CD4-positive, alpha-beta T cell (primary cell): ENCODE results near the gene FUT4. TPM values are rescaled to one million over a fixed set of nuclear protein-coding genes. Genes with fewer than 3 reads are reported as not detected.

Experiments
- ATAC-seq: fragments of 200-7000 bp; cut with Tn5 transposase; one replicate; pipeline ENCODE4 v1.10.0; 2022; ENCODE audit warnings: mild to moderate bottlenecking; ENCODE audit not compliant: poor library complexity
- CTCF ChIA-PET: fragments of 350-600 bp; sonication (Branson Sonifier 250); formaldehyde crosslinking; loops from one replicate; lab custom pipeline; 2021; ENCODE audit warnings: antibody characterized with exemption, inconsistent platforms; lab: Charles Lee
- POLR2A ChIA-PET: fragments of 350-600 bp; sonication (Branson Sonifier 250); formaldehyde crosslinking; loops from one replicate; lab custom pipeline; 2021; ENCODE audit warnings: antibody characterized with exemption, inconsistent platforms; lab: Charles Lee
- DNase-seq, 14 experiments: peaks; one replicate each; pipeline ENCODE4 v3.0.0-alpha.2; 2013 to 2020; ENCODE audit warnings: mixed read lengths in 2 of 14
- H3K27ac ChIP-seq, 2 donors: one replicate each; pipeline versions ENCODE4 v1.5.1 to v1.7.0; 2013; ENCODE audit warnings: low read length in 2 of 2, low read depth in 1 of 2, mild to moderate bottlenecking in 1 of 2
- H3K27me3 ChIP-seq, 2 experiments: 1 replicate in 1 of 2; 2 replicates in 1 of 2; pipeline versions ENCODE4 v1.6.1 to v1.7.0; 2013; ENCODE audit warnings: low read length in 2 of 2, control low read depth in 1 of 2, mild to moderate bottlenecking in 1 of 2, moderate library complexity in 1 of 2; ENCODE audit not compliant: insufficient read depth in 2 of 2, control insufficient read depth in 1 of 2
- H3K36me3 ChIP-seq: one replicate; pipeline ENCODE4 v1.6.1; 2013; ENCODE audit warnings: low read length, control low read depth; ENCODE audit not compliant: insufficient read depth
- H3K4me1 ChIP-seq: one replicate; pipeline ENCODE4 v1.6.1; 2013; ENCODE audit warnings: low read length, control low read depth; ENCODE audit not compliant: insufficient read depth
- H3K4me3 ChIP-seq: one replicate; pipeline ENCODE4 v1.5.1; 2013; ENCODE audit warnings: mild to moderate bottlenecking, low read length, moderate library complexity
- H3K9me3 ChIP-seq, 2 experiments: 1 replicate in 1 of 2; 2 replicates in 1 of 2; pipeline versions ENCODE4 v1.6.1 to v1.7.0; 2013; ENCODE audit warnings: low read length in 2 of 2, mild to moderate bottlenecking in 2 of 2, control low read depth in 1 of 2, moderate library complexity in 1 of 2; ENCODE audit not compliant: control insufficient read depth in 1 of 2, insufficient read depth in 1 of 2
- H3K27ac Mint-ChIP-seq: one replicate; pipeline ENCODE4 v1.8.0; 2020; ENCODE audit warnings: mixed read lengths
- H3K27me3 Mint-ChIP-seq: one replicate; pipeline ENCODE4 v1.8.0; 2021; ENCODE audit warnings: mixed read lengths
- H3K36me3 Mint-ChIP-seq: one replicate; pipeline ENCODE4 v1.8.0; 2021; ENCODE audit warnings: low read depth, mixed read lengths
- H3K4me1 Mint-ChIP-seq: one replicate; pipeline ENCODE4 v1.8.0; 2021; ENCODE audit warnings: low read depth, mixed read lengths
- H3K4me3 Mint-ChIP-seq: one replicate; pipeline ENCODE4 v1.8.0; 2020; ENCODE audit warnings: mild to moderate bottlenecking, mixed read lengths
- H3K9me3 Mint-ChIP-seq: one replicate; pipeline ENCODE4 v1.8.0; 2020; ENCODE audit warnings: mixed read lengths
- CTCF ChIP-seq: fragments of 200-600 bp; IDR thresholded peaks from one replicate; pipeline ENCODE4 v1.8.0; 2022; ENCODE audit warnings: antibody characterized with exemption, mild to moderate bottlenecking
- intact Hi-C, 2 experiments: fragments of 100-400 bp; cut with DNase I in 1 of 2; cut with micrococcal nuclease in 1 of 2; formaldehyde crosslinking; loops; one replicate each; pipeline versions ENCODE4 v1.15.1 to v1.9.0; 2023 to 2025; cut with DNase I, micrococcal nuclease
- total RNA-seq, 174 experiments: library from RNA in 2 of 174; stranded (reverse) in 2 of 174; gene quantifications; one replicate each; pipeline ENCODE4 v1.2.3 and lab custom pipeline; 2021 to 2026

The FUT4 gene
- total RNA-seq, 2 experiments from 2014 or later = 4.3 to 5.1 TPM

GRCh38 chr11:94525546-94526324, 18.0 kb upstream of the FUT4 start:
- H3K27ac ChIP-seq = no peak overlapping the region
- no peak for TF ChIP-seq CTCF
- no peaks in the 10 kb centered on the region for H3K4me1 Mint-ChIP-seq
- H3K4me3 Mint-ChIP-seq = no peak overlapping the region
- ChIA-PET POLR2A (no interaction called here), CTCF (interaction anchor here (0.8 to 1.3 kb wide), 2 partner anchors 9 to 11 kb away, joined by 3 to 5 read pairs; no protein-coding TSS in a partner anchor)
- no peak for ATAC-seq
- intact Hi-C loops = no loop called here
- no peak for DNase-seq
- peaks cover 39% of the 10 kb centered on the region for H3K27me3 Mint-ChIP-seq
- H3K9me3 ChIP-seq = no peaks in the 10 kb centered on the region
- H3K4me3 ChIP-seq = no peak overlapping the region
- H3K36me3 Mint-ChIP-seq = no peaks in the 10 kb centered on the region
- peaks cover 3 to 13% of the 10 kb centered on the region in 2 experiments for H3K27me3 ChIP-seq
- H3K9me3 Mint-ChIP-seq = no peaks in the 10 kb centered on the region
- no peaks in the 10 kb centered on the region for H3K4me1 ChIP-seq
- H3K27ac Mint-ChIP-seq = no peak overlapping the region
- H3K36me3 ChIP-seq = no peaks in the 10 kb centered on the region

- no peak for ATAC-seq
- no peak for TF ChIP-seq CTCF
- Mint-ChIP-seq H3K27ac (no peak overlapping the region), H3K27me3 (peaks cover 39% of the 10 kb centered on the region), H3K9me3 (no peaks in the 10 kb centered on the region), H3K4me1 (no peaks in the 10 kb centered on the region), H3K4me3 (no peak overlapping the region), H3K36me3 (no peaks in the 10 kb centered on the region)
- CTCF ChIA-PET = no interaction called here
- Histone ChIP-seq H3K27ac (no peak overlapping the region), H3K4me3 (no peak overlapping the region), H3K27me3 (peaks cover 3 to 13% of the 10 kb centered on the region in 2 experiments), H3K36me3 (no peaks in the 10 kb centered on the region), H3K9me3 (no peaks in the 10 kb centered on the region), H3K4me1 (no peaks in the 10 kb centered on the region)
- no peak for DNase-seq
- intact Hi-C loops = no loop called here
- POLR2A ChIA-PET = no interaction called here
Observed at GRCh38 chr11:94526645-94527438, 16.9 kb upstream of the FUT4 start.

- CTCF ChIA-PET = no interaction called here
- no peak overlapping the region for H3K27ac Mint-ChIP-seq
- H3K27me3 Mint-ChIP-seq = peaks cover 41% of the 10 kb centered on the region
- no peak for TF ChIP-seq CTCF
- no peaks in the 10 kb centered on the region for H3K9me3 Mint-ChIP-seq
- H3K4me3 Mint-ChIP-seq = no peak overlapping the region
- POLR2A ChIA-PET = no interaction called here
- intact Hi-C loops = no loop called here
- ATAC-seq (no peak), DNase-seq (no peak)
- no peaks in the 10 kb centered on the region for H3K36me3 Mint-ChIP-seq
- no peaks in the 10 kb centered on the region for H3K36me3 ChIP-seq
- H3K9me3 ChIP-seq = no peaks in the 10 kb centered on the region
- no peak overlapping the region for H3K27ac ChIP-seq
- no peak overlapping the region for H3K4me3 ChIP-seq
- H3K4me1 ChIP-seq = no peaks in the 10 kb centered on the region
- peaks cover 3 to 13% of the 10 kb centered on the region in 2 experiments for H3K27me3 ChIP-seq
- H3K4me1 Mint-ChIP-seq = no peaks in the 10 kb centered on the region
Observed at GRCh38 chr11:94528551-94528950, 15.2 kb upstream of the FUT4 start.
